Thoracic aorta (tissue), 2 donors: ENCODE measurements around the gene DCDC2B. TPM values are rescaled to one million over a fixed set of nuclear protein-coding genes. Genes with fewer than 3 reads are reported as not detected.

Experiments
- ATAC-seq: fragments of 150-250 bp; one replicate; pipeline ENCODE4 v1.8.0; 2017; ENCODE audit warnings: low read depth; ENCODE audit not compliant: insufficient number of reproducible peaks, low FRiP score
- DNase-seq: peaks from one replicate; pipeline ENCODE4 v3.0.0-alpha.2; 2020; ENCODE audit warnings: low spot score
- H3K27ac ChIP-seq, 2 donors: fragments of 200-600 bp; sonication (generic); 1 replicate in 1 of 2; 2 replicates in 1 of 2; pipeline ENCODE4 v1.5.1; 2016; ENCODE audit warnings: mild to moderate bottlenecking in 2 of 2, moderate library complexity in 2 of 2
- H3K27me3 ChIP-seq: fragments of 200-600 bp; sonication (generic); replicated peaks from 2 replicates; pipeline ENCODE4 v1.6.0; 2016; ENCODE audit warnings: mild to moderate bottlenecking; ENCODE audit not compliant: insufficient read depth
- H3K36me3 ChIP-seq: fragments of 200-600 bp; sonication (generic); one replicate; pipeline ENCODE4 v1.5.1; 2016
- H3K4me1 ChIP-seq, 2 donors: fragments of 200-600 bp; sonication (generic); 1 replicate in 1 of 2; 2 replicates in 1 of 2; pipeline versions ENCODE4 v1.5.1 to v1.6.0; 2016; ENCODE audit warnings: low read depth in 2 of 2, mild to moderate bottlenecking in 1 of 2; ENCODE audit not compliant: control insufficient read depth in 1 of 2
- H3K4me3 ChIP-seq: fragments of 200-600 bp; sonication (generic); 2 replicates; pipeline ENCODE4 v1.5.1; 2016; ENCODE audit warnings: mild to moderate bottlenecking
- H3K9me3 ChIP-seq: fragments of 200-600 bp; sonication (generic); 2 replicates; pipeline ENCODE4 v1.5.1; 2016
- total RNA-seq, 2 donors: library from RNA; depleted of rRNA; stranded (reverse); fragments of >200 nt; gene quantifications; one replicate each; pipeline versions ENCODE4 v1.1.0 to v1.2.3, GENCODE V29; 2016
- TF ChIP-seq, protein P1 (sequence below): fragments of 200-600 bp; sonication (generic); IDR thresholded peaks from one replicate; pipeline ENCODE4 v1.5.1; 2019; ENCODE audit warnings: antibody characterized with exemption

The DCDC2B gene
- total RNA-seq, 2 donors from 2014 or later, result not detected

DNA sequence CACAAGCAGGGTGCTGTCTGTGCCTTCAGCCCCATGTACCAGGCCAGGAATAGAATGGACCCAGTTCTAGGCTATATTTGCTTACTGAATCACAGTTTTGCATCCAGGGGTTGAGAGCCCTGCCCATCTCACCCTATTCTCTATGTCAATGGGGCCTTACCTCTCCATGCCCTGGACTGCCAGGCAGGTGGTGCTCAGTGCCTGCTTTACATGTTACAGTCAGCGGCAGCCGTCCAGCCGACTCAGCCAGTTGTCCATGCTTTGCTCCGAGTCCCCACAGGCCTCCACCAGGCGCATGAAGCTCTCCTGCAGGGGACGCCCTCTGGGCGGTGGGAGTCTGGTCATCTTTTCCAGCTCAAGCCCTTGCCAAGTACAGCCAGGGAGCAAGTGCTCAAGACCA lies 25.9 kb downstream of the DCDC2B start:
- Histone ChIP-seq H3K36me3 (peaks cover 30% of the 10 kb centered on the region), H3K27ac (no peak overlapping the region), H3K4me1 (no peaks in the 10 kb centered on the region), H3K4me3 (no peak overlapping the region), H3K9me3 (no peaks in the 10 kb centered on the region), H3K27me3 (no peaks in the 10 kb centered on the region)
- TF ChIP-seq, protein P1, sequence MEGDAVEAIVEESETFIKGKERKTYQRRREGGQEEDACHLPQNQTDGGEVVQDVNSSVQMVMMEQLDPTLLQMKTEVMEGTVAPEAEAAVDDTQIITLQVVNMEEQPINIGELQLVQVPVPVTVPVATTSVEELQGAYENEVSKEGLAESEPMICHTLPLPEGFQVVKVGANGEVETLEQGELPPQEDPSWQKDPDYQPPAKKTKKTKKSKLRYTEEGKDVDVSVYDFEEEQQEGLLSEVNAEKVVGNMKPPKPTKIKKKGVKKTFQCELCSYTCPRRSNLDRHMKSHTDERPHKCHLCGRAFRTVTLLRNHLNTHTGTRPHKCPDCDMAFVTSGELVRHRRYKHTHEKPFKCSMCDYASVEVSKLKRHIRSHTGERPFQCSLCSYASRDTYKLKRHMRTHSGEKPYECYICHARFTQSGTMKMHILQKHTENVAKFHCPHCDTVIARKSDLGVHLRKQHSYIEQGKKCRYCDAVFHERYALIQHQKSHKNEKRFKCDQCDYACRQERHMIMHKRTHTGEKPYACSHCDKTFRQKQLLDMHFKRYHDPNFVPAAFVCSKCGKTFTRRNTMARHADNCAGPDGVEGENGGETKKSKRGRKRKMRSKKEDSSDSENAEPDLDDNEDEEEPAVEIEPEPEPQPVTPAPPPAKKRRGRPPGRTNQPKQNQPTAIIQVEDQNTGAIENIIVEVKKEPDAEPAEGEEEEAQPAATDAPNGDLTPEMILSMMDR, result no peak
- ATAC-seq (no peak), DNase-seq (no peak)

DNA sequence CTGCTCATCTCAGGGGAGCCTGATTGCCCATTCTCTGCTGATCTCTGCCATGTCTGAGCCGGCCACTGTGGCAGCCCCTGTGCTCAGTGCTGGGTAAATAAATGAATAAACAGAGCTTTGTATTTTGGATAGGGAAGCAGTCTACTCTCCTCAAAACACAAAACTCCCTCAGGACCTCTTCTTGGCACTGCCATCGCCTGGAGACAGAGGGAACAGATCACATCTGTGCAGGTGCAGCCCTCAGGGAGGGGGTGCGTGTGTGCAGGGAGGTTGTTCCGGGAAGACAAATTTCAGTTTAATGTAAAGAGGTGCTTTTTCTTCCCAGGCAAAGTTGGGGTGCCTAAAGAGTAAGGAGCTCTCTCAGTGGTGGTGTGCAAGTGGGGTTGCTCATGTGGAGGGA lies 30.4 kb downstream of the DCDC2B start:
- Histone ChIP-seq H3K4me3 (no peak overlapping the region), H3K36me3 (no peaks in the 10 kb centered on the region), H3K27ac (peak overlapping the region in 1 of 2 donors; percentile 75), H3K27me3 (no peaks in the 10 kb centered on the region), H3K9me3 (no peaks in the 10 kb centered on the region), H3K4me1 (peaks cover 5 to 13% of the 10 kb centered on the region in 2 donors)
- no peak for ATAC-seq
- TF ChIP-seq, protein P1, result no peak
- no peak for DNase-seq

DNA sequence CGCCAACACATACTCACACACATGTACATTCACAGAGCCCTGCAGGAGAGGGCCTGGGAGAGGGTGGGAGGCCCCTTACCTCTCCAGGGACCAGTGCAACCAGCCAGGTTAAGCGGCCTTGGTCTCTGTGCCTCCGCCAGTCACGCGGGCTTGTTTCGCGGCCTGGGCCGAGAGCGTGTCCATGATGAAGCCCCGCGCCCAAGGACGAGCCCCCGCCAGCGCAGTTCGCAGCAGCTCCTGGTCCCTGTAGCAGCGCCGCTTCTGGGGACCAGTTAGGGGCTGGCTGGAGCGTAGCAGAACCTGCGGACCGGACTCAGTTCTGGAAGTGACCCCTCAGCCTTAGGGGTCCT lies 30.9 kb downstream of the DCDC2B start:
- no peaks in the 10 kb centered on the region for H3K36me3 ChIP-seq
- no peaks in the 10 kb centered on the region for H3K9me3 ChIP-seq
- peak overlapping the region; percentile 85 for H3K4me3 ChIP-seq
- peaks cover 5 to 13% of the 10 kb centered on the region in 2 donors for H3K4me1 ChIP-seq
- ATAC-seq, result no peak
- TF ChIP-seq, protein P1, result no peak
- no peak for DNase-seq
- no peaks in the 10 kb centered on the region for H3K27me3 ChIP-seq
- peak overlapping the region; percentile 75 to 84 for H3K27ac ChIP-seq

DNA sequence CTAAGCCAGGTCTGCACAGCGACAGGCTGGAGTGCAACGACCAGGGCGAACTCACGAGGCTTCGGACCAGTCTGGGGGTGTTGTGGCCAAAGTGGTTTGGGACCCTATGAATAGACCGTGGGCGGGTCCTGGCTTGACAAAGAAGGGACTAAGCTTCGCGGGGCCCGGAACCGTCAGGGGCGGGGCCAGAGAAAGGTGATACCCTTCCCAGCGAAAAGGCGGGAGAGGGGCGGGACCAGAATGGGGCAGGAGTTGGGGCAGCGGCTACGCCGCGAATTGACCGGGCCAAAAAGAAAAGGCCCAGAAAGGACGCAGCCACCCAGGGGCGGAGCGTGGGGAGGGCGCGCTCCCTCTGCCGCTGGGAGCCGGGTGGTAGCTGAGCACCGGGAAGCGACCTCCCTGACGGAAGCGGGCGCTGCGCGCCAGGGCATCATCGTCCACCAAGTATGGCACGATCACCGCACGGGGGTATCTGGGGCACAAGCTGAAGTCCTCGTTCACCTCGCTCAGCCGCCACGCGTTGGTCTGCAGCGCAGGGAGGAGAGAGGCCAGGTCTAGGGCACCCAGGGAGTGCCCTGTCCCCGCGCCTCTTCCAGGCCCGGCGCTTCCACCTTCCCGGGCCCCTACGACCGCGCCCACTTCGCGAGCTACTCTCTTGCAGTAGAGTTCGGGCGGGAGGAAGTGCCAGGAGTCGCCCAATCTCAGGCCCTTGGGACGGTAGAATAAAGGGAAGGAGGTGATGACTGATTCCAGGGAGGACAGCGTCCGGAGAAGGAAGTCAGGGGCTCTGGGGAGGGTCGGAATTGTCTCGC lies 31.5 kb downstream of the DCDC2B start:
- H3K4me3 ChIP-seq, result peak overlapping the region; percentile 85
- DNase-seq, result peak; percentile 13

More for the DNA sequence above, 31.5 kb downstream of the DCDC2B start:
- TF ChIP-seq, protein P1, result peak; percentile 30
- no peak for ATAC-seq
- H3K4me1 ChIP-seq, result peaks cover 5 to 13% of the 10 kb centered on the region in 2 donors
- no peaks in the 10 kb centered on the region for H3K36me3 ChIP-seq
- no peaks in the 10 kb centered on the region for H3K9me3 ChIP-seq
- peak overlapping the region; percentile 75 to 84 for H3K27ac ChIP-seq
- no peaks in the 10 kb centered on the region for H3K27me3 ChIP-seq
